T-helper 17 cell (primary cell): Measurements from ENCODE around the gene RSU1. TPM values are rescaled to one million over a fixed set of nuclear protein-coding genes. Genes with fewer than 3 reads are reported as not detected.

Experiments used
- ATAC-seq: fragments of 150-1000 bp; cut with Tn5 transposase; 2 replicates; pipeline ENCODE4 v1.10.0; 2021; ENCODE audit warnings: mild to moderate bottlenecking, moderate library complexity
- DNase-seq, 3 donors: peaks; one replicate each; pipeline versions ENCODE4 v3.0.0 to v3.0.0-alpha.2; 2020 to 2021
- H3K9me3 ChIP-seq: one replicate; pipeline ENCODE4 v1.7.0; 2013; ENCODE audit warnings: low read length, mild to moderate bottlenecking; ENCODE audit not compliant: control insufficient read depth, poor library complexity, severe bottlenecking
- H3K27ac Mint-ChIP-seq: one replicate; pipeline ENCODE4 v1.8.0; 2022; ENCODE audit warnings: mild to moderate bottlenecking, moderate library complexity, mixed read lengths
- H3K27me3 Mint-ChIP-seq: one replicate; pipeline ENCODE4 v1.8.0; 2022; ENCODE audit warnings: mixed read lengths
- H3K36me3 Mint-ChIP-seq: one replicate; pipeline ENCODE4 v1.8.0; 2022; ENCODE audit warnings: low read depth, mixed read lengths
- H3K4me1 Mint-ChIP-seq: one replicate; pipeline ENCODE4 v1.8.0; 2022; ENCODE audit warnings: mild to moderate bottlenecking, mixed read lengths
- H3K4me3 Mint-ChIP-seq: one replicate; pipeline ENCODE4 v1.8.0; 2022; ENCODE audit warnings: mild to moderate bottlenecking, moderate library complexity, mixed read lengths
- total RNA-seq, 4 donors: library from RNA in 2 of 4; stranded (reverse) in 2 of 4; gene quantifications; one replicate each; pipeline ENCODE4 v1.2.3 and lab custom pipeline; 2022 to 2026

RSU1 gene
- total RNA-seq, 2 donors from 2014 or later, result 60.1 to 72.5 TPM

GRCh38 chr10:16741540-16741939 lies 75.7 kb downstream of the RSU1 start:
- ATAC-seq (no peak), DNase-seq (no peak)
- no peaks in the 10 kb centered on the region for H3K4me1 Mint-ChIP-seq
- no peaks in the 10 kb centered on the region for H3K27me3 Mint-ChIP-seq
- no peak overlapping the region for H3K4me3 Mint-ChIP-seq
- peaks cover 5% of the 10 kb centered on the region for H3K9me3 ChIP-seq
- H3K36me3 Mint-ChIP-seq, result peaks cover 8% of the 10 kb centered on the region
- no peak overlapping the region for H3K27ac Mint-ChIP-seq

GRCh38 chr10:16737420-16737819 lies 79.8 kb downstream of the RSU1 start:
- H3K4me3 Mint-ChIP-seq, result no peak overlapping the region
- H3K27ac Mint-ChIP-seq, result no peak overlapping the region
- H3K9me3 ChIP-seq, result peaks cover 5% of the 10 kb centered on the region
- DNase-seq (no peak), ATAC-seq (no peak)
- peaks cover 7% of the 10 kb centered on the region for H3K4me1 Mint-ChIP-seq
- H3K36me3 Mint-ChIP-seq, result peaks cover 15% of the 10 kb centered on the region
- H3K27me3 Mint-ChIP-seq, result no peaks in the 10 kb centered on the region

GRCh38 chr10:16735671-16736070 lies 81.6 kb downstream of the RSU1 start:
- ATAC-seq (no peak), DNase-seq (no peak)
- H3K36me3 Mint-ChIP-seq, result peaks cover 13% of the 10 kb centered on the region
- H3K27me3 Mint-ChIP-seq, result no peaks in the 10 kb centered on the region
- H3K9me3 ChIP-seq, result peaks cover 5% of the 10 kb centered on the region
- H3K27ac Mint-ChIP-seq, result no peak overlapping the region
- no peak overlapping the region for H3K4me3 Mint-ChIP-seq
- H3K4me1 Mint-ChIP-seq, result peaks cover 7% of the 10 kb centered on the region

- Mint-ChIP-seq H3K27ac (no peak overlapping the region), H3K4me3 (no peak overlapping the region), H3K4me1 (peaks cover 17% of the 10 kb centered on the region), H3K27me3 (no peaks in the 10 kb centered on the region), H3K36me3 (peaks cover 13% of the 10 kb centered on the region)
- H3K9me3 ChIP-seq, result no peaks in the 10 kb centered on the region
- ATAC-seq (no peak), DNase-seq (no peak)
Measured at GRCh38 chr10:16732376-16732775, 84.8 kb downstream of the RSU1 start.

GRCh38 chr10:16728266-16728665 lies 89.0 kb downstream of the RSU1 start:
- H3K9me3 ChIP-seq, result no peaks in the 10 kb centered on the region
- no peak overlapping the region for H3K4me3 Mint-ChIP-seq

GRCh38 chr10:16727666-16728065 lies 89.6 kb downstream of the RSU1 start:
- no peaks in the 10 kb centered on the region for H3K9me3 ChIP-seq
- Mint-ChIP-seq H3K27me3 (no peaks in the 10 kb centered on the region), H3K27ac (no peak overlapping the region), H3K4me3 (no peak overlapping the region), H3K4me1 (peaks cover 10% of the 10 kb centered on the region), H3K36me3 (peaks cover 3% of the 10 kb centered on the region)
- no peak for ATAC-seq
- DNase-seq, result no peak

More at GRCh38 chr10:16728266-16728665, 89.0 kb downstream of the RSU1 start:
- H3K36me3 Mint-ChIP-seq, result peaks cover 3% of the 10 kb centered on the region
- DNase-seq, result no peak
- no peaks in the 10 kb centered on the region for H3K27me3 Mint-ChIP-seq
- H3K4me1 Mint-ChIP-seq, result peaks cover 10% of the 10 kb centered on the region
- no peak overlapping the region for H3K27ac Mint-ChIP-seq
- no peak for ATAC-seq

- H3K4me3 Mint-ChIP-seq, result no peak overlapping the region
- DNase-seq (no peak), ATAC-seq (no peak)
- peaks cover 9% of the 10 kb centered on the region for H3K36me3 Mint-ChIP-seq
- no peaks in the 10 kb centered on the region for H3K9me3 ChIP-seq
- H3K4me1 Mint-ChIP-seq, result peaks cover 5% of the 10 kb centered on the region
- H3K27ac Mint-ChIP-seq, result no peak overlapping the region
- no peaks in the 10 kb centered on the region for H3K27me3 Mint-ChIP-seq
Measured at GRCh38 chr10:16724509-16724908, 92.7 kb downstream of the RSU1 start.

- H3K27ac Mint-ChIP-seq, result no peak overlapping the region
- no peak for ATAC-seq
Measured at GRCh38 chr10:16720812-16721211, 96.4 kb downstream of the RSU1 start.

GRCh38 chr10:16717622-16718395 lies 99.4 kb downstream of the RSU1 start:
- no peak for ATAC-seq
- peaks cover 14% of the 10 kb centered on the region for H3K36me3 Mint-ChIP-seq
- no peak for DNase-seq

More at GRCh38 chr10:16720812-16721211, 96.4 kb downstream of the RSU1 start:
- no peaks in the 10 kb centered on the region for H3K9me3 ChIP-seq
- Mint-ChIP-seq H3K27me3 (no peaks in the 10 kb centered on the region), H3K4me1 (no peaks in the 10 kb centered on the region), H3K36me3 (peaks cover 11% of the 10 kb centered on the region), H3K4me3 (no peak overlapping the region)
- no peak for DNase-seq

GRCh38 chr10:16716051-16716450 lies 101.2 kb downstream of the RSU1 start:
- no peaks in the 10 kb centered on the region for H3K27me3 Mint-ChIP-seq
- peaks cover 11% of the 10 kb centered on the region for H3K9me3 ChIP-seq
- no peak overlapping the region for H3K27ac Mint-ChIP-seq
- H3K4me1 Mint-ChIP-seq, result no peaks in the 10 kb centered on the region
- ATAC-seq (no peak), DNase-seq (no peak)
- peaks cover 12% of the 10 kb centered on the region for H3K36me3 Mint-ChIP-seq
- H3K4me3 Mint-ChIP-seq, result no peak overlapping the region

More at GRCh38 chr10:16717622-16718395, 99.4 kb downstream of the RSU1 start:
- H3K9me3 ChIP-seq, result peaks cover 11% of the 10 kb centered on the region
- Mint-ChIP-seq H3K27ac (no peak overlapping the region), H3K4me3 (no peak overlapping the region), H3K27me3 (no peaks in the 10 kb centered on the region), H3K4me1 (no peaks in the 10 kb centered on the region)

GRCh38 chr10:16713290-16713689 lies 103.9 kb downstream of the RSU1 start:
- DNase-seq (no peak), ATAC-seq (no peak)
- Mint-ChIP-seq H3K36me3 (peaks cover 4% of the 10 kb centered on the region), H3K27ac (no peak overlapping the region), H3K4me1 (no peaks in the 10 kb centered on the region), H3K4me3 (no peak overlapping the region), H3K27me3 (no peaks in the 10 kb centered on the region)
- H3K9me3 ChIP-seq, result peaks cover 11% of the 10 kb centered on the region

- Mint-ChIP-seq H3K36me3 (peaks cover 4% of the 10 kb centered on the region), H3K4me1 (no peaks in the 10 kb centered on the region), H3K27ac (no peak overlapping the region), H3K27me3 (no peaks in the 10 kb centered on the region), H3K4me3 (no peak overlapping the region)
- peaks cover 11% of the 10 kb centered on the region for H3K9me3 ChIP-seq
- ATAC-seq (no peak), DNase-seq (no peak)
Measured at GRCh38 chr10:16712883-16713282, 104.3 kb downstream of the RSU1 start.

GRCh38 chr10:16700331-16700730 lies 116.9 kb downstream of the RSU1 start:
- Mint-ChIP-seq H3K36me3 (no peaks in the 10 kb centered on the region), H3K4me1 (no peaks in the 10 kb centered on the region), H3K27me3 (no peaks in the 10 kb centered on the region), H3K4me3 (no peak overlapping the region), H3K27ac (no peak overlapping the region)
- ATAC-seq (no peak), DNase-seq (no peak)
- H3K9me3 ChIP-seq, result no peaks in the 10 kb centered on the region

GRCh38 chr10:16699435-16700057 lies 117.7 kb downstream of the RSU1 start:
- H3K4me3 Mint-ChIP-seq, result no peak overlapping the region
- ATAC-seq (no peak), DNase-seq (peak in 1 of 3 donors; percentile 10)
- H3K36me3 Mint-ChIP-seq, result no peaks in the 10 kb centered on the region
- no peaks in the 10 kb centered on the region for H3K4me1 Mint-ChIP-seq
- H3K27me3 Mint-ChIP-seq, result no peaks in the 10 kb centered on the region
- no peaks in the 10 kb centered on the region for H3K9me3 ChIP-seq
- no peak overlapping the region for H3K27ac Mint-ChIP-seq
